GM20431 (cell line): ENCODE measurements around the gene SPAAR.

Experiments
- in situ Hi-C: fragments of 300-500 bp; cut with MseI, MboI; formaldehyde crosslinking; loops from one replicate; pipeline ENCODE4 v1.15.0; 2020; ENCODE audit warnings: low sequenced_read_pairs; ENCODE audit not compliant: unreplicated experiment

SPAAR gene

GRCh38 chr9:35942286-35942685, 33.0 kb downstream of the SPAAR start:
- in situ Hi-C loops = no loop called here

- in situ Hi-C loops = no loop called here
Measured at GRCh38 chr9:35944173-35944572, 34.9 kb downstream of the SPAAR start.

GRCh38 chr9:35944841-35945240, 35.6 kb downstream of the SPAAR start:
- in situ Hi-C loops = no loop called here

- in situ Hi-C loops = no loop called here
Measured at GRCh38 chr9:35945341-35946018, 36.2 kb downstream of the SPAAR start.

- in situ Hi-C loops = no loop called here
Measured at GRCh38 chr9:35948451-35948850, 39.2 kb downstream of the SPAAR start.

- in situ Hi-C loops = no loop called here
Measured at GRCh38 chr9:35948901-35949318, 39.6 kb downstream of the SPAAR start.

GRCh38 chr9:35951736-35952135, 42.4 kb downstream of the SPAAR start:
- in situ Hi-C loops = loop anchor here (10.0 kb wide), 1 partner anchor 63 kb away; no protein-coding TSS in a partner anchor

GRCh38 chr9:35952526-35953191, 43.4 kb downstream of the SPAAR start:
- in situ Hi-C loops = loop anchor here (10.0 kb wide), 1 partner anchor 62 kb away; no protein-coding TSS in a partner anchor

- in situ Hi-C loops = loop anchor here (10.0 kb wide), 1 partner anchor 60 kb away; no protein-coding TSS in a partner anchor
Measured at GRCh38 chr9:35954942-35955546, 45.8 kb downstream of the SPAAR start.

- in situ Hi-C loops = loop anchor here (10.0 kb wide), 1 partner anchor 58 kb away; no protein-coding TSS in a partner anchor
Measured at GRCh38 chr9:35956651-35957050, 47.4 kb downstream of the SPAAR start.

GRCh38 chr9:35958104-35958837, 49.0 kb downstream of the SPAAR start, which contains the start of gene OR2S2:
TSS of gene OR2S2 (minus strand) at chr9:35958154. CDS start at chr9:35958098, 56 bp downstream.
- in situ Hi-C loops = loop anchor here (10.0 kb wide), 1 partner anchor 57 kb away; no protein-coding TSS in a partner anchor

- in situ Hi-C loops = no loop called here
Measured at GRCh38 chr9:35960039-35960655, 50.9 kb downstream of the SPAAR start.
